ENCODE data around the gene CCL3. TPM values are rescaled to one million over a fixed set of nuclear protein-coding genes. Genes with fewer than 3 reads are reported as not detected.

CCL3 gene
- polyA plus RNA-seq, 3 donors = 161 to 328 (median 190) TPM

GRCh38 chr17:36128411-36128978 lies 38.6 kb upstream of the CCL3 start:
- Histone ChIP-seq H2AFZ (ENCODE audit: insufficient read depth, low read depth, low read length, poor library complexity, severe bottlenecking) (no peak overlapping the region), H3K4me1 (ENCODE audit: control insufficient read depth in 1 of 2, insufficient read depth in 2 of 2, low read length in 2 of 2) (peaks cover 15 to 27% of the 10 kb centered on the region in 2 donors), H4K20me1 (ENCODE audit: insufficient read depth, low read length) (no peaks in the 10 kb centered on the region), H3K4me3 (replicated peaks in 1 of 3; ENCODE audit: low read depth in 2 of 3, low read length in 3 of 3) (no peak overlapping the region), H3K36me3 (replicated peaks in 1 of 2; ENCODE audit: control insufficient read depth in 1 of 2, insufficient read depth in 2 of 2, low read length in 2 of 2) (no peaks in the 10 kb centered on the region), H3K4me2 (replicated peaks; ENCODE audit: extremely low read depth, low read length, poor library complexity, severe bottlenecking) (no peak overlapping the region), H3K9ac (ENCODE audit: insufficient read depth, low read length, poor library complexity, severe bottlenecking) (no peak overlapping the region), H3K27me3 (ENCODE audit: control insufficient read depth in 2 of 2, insufficient read depth in 2 of 2, low read length in 2 of 2) (no peaks in the 10 kb centered on the region), H3K79me2 (ENCODE audit: insufficient read depth, low read length) (no peaks in the 10 kb centered on the region), H3K9me3 (replicated peaks in 1 of 2; ENCODE audit: control insufficient read depth in 1 of 2, insufficient read depth in 1 of 2, low read length in 2 of 2) (peaks cover 17 to 25% of the 10 kb centered on the region in 2 donors), H3K27ac (ENCODE audit: low read depth in 1 of 2, low read length in 2 of 2) (no peak overlapping the region)
- H3K4me3 Mint-ChIP-seq = no peak overlapping the region
- no peak for TF ChIP-seq CTCF (IDR thresholded peaks at IDR 0.05)
- intact Hi-C loops (cut with micrococcal nuclease) = no loop called here
- peak overlapping the region in 1 of 7 donors; percentile 15 for H3K27ac Mint-ChIP-seq
- WGBS (ENCODE audit: insufficient coverage) = 96% methylated on average over 4 of the region's 4 CpGs
- peaks cover 34% of the 10 kb centered on the region for H3K4me1 Mint-ChIP-seq
- peaks cover 0 to 3% of the 10 kb centered on the region in 2 donors for H3K36me3 Mint-ChIP-seq
- H3K27me3 Mint-ChIP-seq (ENCODE audit: low read depth in 3 of 3) = peaks cover 0 to 7% (median 1%) of the 10 kb centered on the region in 3 donors
- DNase-seq = no peak
- H3K9me3 Mint-ChIP-seq = peaks cover 14 to 29% (median 24%) of the 10 kb centered on the region in 7 donors

GRCh38 chr17:36127911-36128310 lies 38.0 kb upstream of the CCL3 start:
- H3K79me2 ChIP-seq (ENCODE audit: insufficient read depth, low read length) = no peaks in the 10 kb centered on the region
- H3K4me3 ChIP-seq (replicated peaks in 1 of 3; ENCODE audit: low read depth in 2 of 3, low read length in 3 of 3) = no peak overlapping the region
- Mint-ChIP-seq H3K4me3 (no peak overlapping the region), H3K36me3 (peaks cover 0 to 3% of the 10 kb centered on the region in 2 donors), H3K4me1 (peaks cover 33% of the 10 kb centered on the region), H3K9me3 (peaks cover 14 to 29% (median 24%) of the 10 kb centered on the region in 7 donors), H3K27ac (peak overlapping the region in 1 of 7 donors; percentile 59), H3K27me3 (ENCODE audit: low read depth in 3 of 3) (peaks cover 0 to 7% (median 1%) of the 10 kb centered on the region in 3 donors)
- H3K9me3 ChIP-seq (replicated peaks in 1 of 2; ENCODE audit: control insufficient read depth in 1 of 2, insufficient read depth in 1 of 2, low read length in 2 of 2) = peaks cover 17 to 25% of the 10 kb centered on the region in 2 donors
- H3K36me3 ChIP-seq (replicated peaks in 1 of 2; ENCODE audit: control insufficient read depth in 1 of 2, insufficient read depth in 2 of 2, low read length in 2 of 2) = no peaks in the 10 kb centered on the region
- intact Hi-C loops (cut with micrococcal nuclease) = no loop called here
- no peak overlapping the region for H3K4me2 ChIP-seq (replicated peaks; ENCODE audit: extremely low read depth, low read length, poor library complexity, severe bottlenecking)
- no peak overlapping the region for H3K27ac ChIP-seq (ENCODE audit: low read depth in 1 of 2, low read length in 2 of 2)
- H3K9ac ChIP-seq (ENCODE audit: insufficient read depth, low read length, poor library complexity, severe bottlenecking) = no peak overlapping the region
- H3K4me1 ChIP-seq (ENCODE audit: control insufficient read depth in 1 of 2, insufficient read depth in 2 of 2, low read length in 2 of 2) = peaks cover 15 to 27% of the 10 kb centered on the region in 2 donors
- no peak for TF ChIP-seq CTCF (IDR thresholded peaks at IDR 0.05)
- H2AFZ ChIP-seq (ENCODE audit: insufficient read depth, low read depth, low read length, poor library complexity, severe bottlenecking) = no peak overlapping the region
- H4K20me1 ChIP-seq (ENCODE audit: insufficient read depth, low read length) = no peaks in the 10 kb centered on the region
- WGBS (ENCODE audit: insufficient coverage) = 46% methylated on average over 3 of the region's 6 CpGs
- no peaks in the 10 kb centered on the region for H3K27me3 ChIP-seq (ENCODE audit: control insufficient read depth in 2 of 2, insufficient read depth in 2 of 2, low read length in 2 of 2)
- DNase-seq = peak in 1 of 3 donors; percentile 27
